Measurements from ENCODE around the gene LSAMP. TPM values are rescaled to one million over a fixed set of nuclear protein-coding genes. Genes with fewer than 3 reads are reported as not detected.

Gene LSAMP
- total and polyA plus RNA-seq, 9 of the 15 experiments (the other 6 are each of a cell fraction or from before 2014, with no cell fraction given): 0.09 to 0.11 TPM; not detected in 7

- in situ Hi-C loops (cut with MboI): no loop called here
- ChIA-PET CTCF (ENCODE audit: low intra/inter-chr PET ratio) (no interaction called here), POLR2A (no interaction called here)
- Histone ChIP-seq H3K9ac (ENCODE audit: insufficient read depth in 1 of 2, low read depth in 2 of 2, low read length in 2 of 2) (no peak overlapping the region), H3K4me2 (ENCODE audit: insufficient read depth, low read length) (no peak overlapping the region), H3K27me3 (ENCODE audit: control insufficient read depth in 2 of 2, insufficient read depth in 2 of 2, low read length in 2 of 2) (no peaks in the 10 kb centered on the region), H3K9me3 (replicated peaks; ENCODE audit: control insufficient read depth, insufficient read depth, low read depth, low read length) (no peaks in the 10 kb centered on the region), H3K36me3 (ENCODE audit: control insufficient read depth, insufficient read depth, low read length) (no peaks in the 10 kb centered on the region), H2AFZ (ENCODE audit: low read depth, low read length) (no peak overlapping the region), H3K79me2 (ENCODE audit: control insufficient read depth, insufficient read depth, low read length) (no peaks in the 10 kb centered on the region), H3K4me1 (replicated peaks in 1 of 2; ENCODE audit: control insufficient read depth in 2 of 2, insufficient read depth in 2 of 2, low read length in 2 of 2) (no peaks in the 10 kb centered on the region; a peak in 1 of 5 replicates), H4K20me1 (replicated peaks; ENCODE audit: control insufficient read depth, insufficient read depth, low read length) (no peaks in the 10 kb centered on the region), H3K27ac (ENCODE audit: extremely low read depth, low read depth, low read length) (no peak overlapping the region), H3K4me3 (no peak overlapping the region), H3K9me1 (ENCODE audit: control insufficient read depth, insufficient read depth, low read length) (no peaks in the 10 kb centered on the region)
- no peak for DNase-seq (ENCODE audit: extremely low read depth in 1 of 4, low spot score in 3 of 4)
- WGBS (ENCODE audit: insufficient coverage, low coverage, missing lambda C conversion rate): no CpG with 5 or more reads among the region's 1 CpG
- no peak for ATAC-seq
- BruUV-seq (replicated peaks): no TSS peak
- no peak for TF ChIP-seq GMEB1 (CRISPR knock-in tag; IDR thresholded peaks at IDR 0.05)
- no peak for TF ChIP-seq NELFE (IDR thresholded peaks at IDR 0.05; ENCODE audit: insufficient read depth, insufficient read length)
- TF ChIP-seq ZNF561 (CRISPR knock-in tag; conservative IDR thresholded peaks at IDR 0.05): no peak
- intact Hi-C loops (cut with micrococcal nuclease): no loop called here
- no peak for FAIRE-seq
Measured at GRCh38 chr3:116186049-116186448, 259.2 kb downstream of the LSAMP start.

GRCh38 chr3:116181159-116181558 lies 264.1 kb downstream of the LSAMP start:
- H2AFZ ChIP-seq (ENCODE audit: low read depth, low read length): no peak overlapping the region
- H3K4me3 ChIP-seq: no peak overlapping the region
- no peak overlapping the region for H3K27ac ChIP-seq (ENCODE audit: extremely low read depth, low read depth, low read length)
- ChIA-PET POLR2A (no interaction called here), CTCF (ENCODE audit: low intra/inter-chr PET ratio) (no interaction called here)
- no peak overlapping the region for H3K9ac ChIP-seq (ENCODE audit: insufficient read depth in 1 of 2, low read depth in 2 of 2, low read length in 2 of 2)
- no peaks in the 10 kb centered on the region for H4K20me1 ChIP-seq (replicated peaks; ENCODE audit: control insufficient read depth, insufficient read depth, low read length)
- no peaks in the 10 kb centered on the region for H3K27me3 ChIP-seq (ENCODE audit: control insufficient read depth in 2 of 2, insufficient read depth in 2 of 2, low read length in 2 of 2)
- no peaks in the 10 kb centered on the region for H3K9me3 ChIP-seq (replicated peaks; ENCODE audit: control insufficient read depth, insufficient read depth, low read depth, low read length)
- DNase-seq (ENCODE audit: extremely low read depth in 1 of 4, low spot score in 3 of 4) (no peak), FAIRE-seq (no peak), ATAC-seq (no peak)
- in situ Hi-C loops (cut with MboI): no loop called here
- no peaks in the 10 kb centered on the region for H3K79me2 ChIP-seq (ENCODE audit: control insufficient read depth, insufficient read depth, low read length)
- H3K36me3 ChIP-seq (ENCODE audit: control insufficient read depth, insufficient read depth, low read length): no peaks in the 10 kb centered on the region
- H3K4me2 ChIP-seq (ENCODE audit: insufficient read depth, low read length): no peak overlapping the region
- BruUV-seq (replicated peaks): no TSS peak
- no peaks in the 10 kb centered on the region for H3K4me1 ChIP-seq (replicated peaks in 1 of 2; ENCODE audit: control insufficient read depth in 2 of 2, insufficient read depth in 2 of 2, low read length in 2 of 2)
- no peaks in the 10 kb centered on the region for H3K9me1 ChIP-seq (ENCODE audit: control insufficient read depth, insufficient read depth, low read length)
- intact Hi-C loops (cut with micrococcal nuclease): no loop called here
- TF ChIP-seq ZNF407 (IDR thresholded peaks at IDR 0.05; ENCODE audit: low read depth): no peak
- TF ChIP-seq KHSRP (IDR thresholded peaks at IDR 0.05): no peak
- TF ChIP-seq SRF (CRISPR knock-in tag; IDR thresholded peaks at IDR 0.05): no peak
- no peak for TF ChIP-seq HIVEP1 (CRISPR knock-in tag; IDR thresholded peaks at IDR 0.05)
- TF ChIP-seq RBM25 (IDR thresholded peaks at IDR 0.05; ENCODE audit: low read depth, low read length, severe bottlenecking): no peak
